Measurements from ENCODE around the gene TFB1M.
"Not testable (repeated sequence)": the region's sequence is repeated elsewhere in the genome, so short reads cannot be mapped to it uniquely, and the experiment has no call there.

TFB1M gene

DNA sequence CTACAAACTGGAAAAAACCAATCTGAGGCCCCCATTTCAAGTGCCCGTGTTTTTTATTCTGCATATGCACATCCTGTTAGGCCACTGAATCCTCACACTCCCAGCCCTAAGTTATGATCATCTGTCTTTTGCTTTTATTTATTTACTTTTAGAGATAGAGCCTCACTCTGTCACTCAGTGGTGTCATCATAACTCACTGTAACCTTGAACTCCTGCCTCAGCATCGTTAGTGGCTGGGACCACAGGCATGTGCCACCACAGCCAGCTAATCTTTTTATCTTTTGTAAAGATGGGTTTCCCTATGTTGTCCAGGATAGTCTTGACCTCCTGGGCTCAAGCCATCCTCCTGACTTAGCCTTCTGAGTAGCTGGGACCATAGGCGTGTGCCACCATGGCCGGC is 80.1 kb downstream of the TFB1M start:
- in situ Hi-C loops (cut with HindIII; ENCODE audit: low pct_unique_long_range_greater_than_20kb, low sequenced_read_pairs) = no loop called here
- DNase-seq (ENCODE audit: low read depth in 1 of 2, low spot score in 1 of 2) = no peak
- TF ChIP-seq JUND (IDR thresholded peaks at IDR 0.05; ENCODE audit: low read depth) = no peak

DNA sequence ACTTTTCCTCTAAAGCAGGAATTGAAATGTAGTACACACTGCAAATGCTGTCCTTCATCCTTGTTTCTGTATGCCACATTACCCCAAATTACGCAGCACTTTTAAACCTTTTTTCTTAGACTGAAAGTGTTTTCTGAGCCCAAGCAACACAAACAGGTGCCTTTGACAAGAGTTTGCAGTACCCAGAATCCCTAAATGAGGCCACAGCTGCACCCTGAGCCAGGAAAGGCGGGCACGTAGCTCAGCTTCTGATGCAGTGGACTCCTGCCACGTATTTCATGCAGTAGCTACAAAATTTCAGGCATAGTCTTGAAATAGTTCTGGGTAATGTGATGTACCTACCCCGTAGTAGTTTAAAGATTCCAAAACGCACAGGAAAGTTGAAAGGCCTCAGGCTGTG is 81.4 kb downstream of the TFB1M start:
- no peak for TF ChIP-seq JUND (IDR thresholded peaks at IDR 0.05; ENCODE audit: low read depth)
- in situ Hi-C loops (cut with HindIII; ENCODE audit: low pct_unique_long_range_greater_than_20kb, low sequenced_read_pairs) = no loop called here
- no peak for DNase-seq (ENCODE audit: low read depth in 1 of 2, low spot score in 1 of 2)

DNA sequence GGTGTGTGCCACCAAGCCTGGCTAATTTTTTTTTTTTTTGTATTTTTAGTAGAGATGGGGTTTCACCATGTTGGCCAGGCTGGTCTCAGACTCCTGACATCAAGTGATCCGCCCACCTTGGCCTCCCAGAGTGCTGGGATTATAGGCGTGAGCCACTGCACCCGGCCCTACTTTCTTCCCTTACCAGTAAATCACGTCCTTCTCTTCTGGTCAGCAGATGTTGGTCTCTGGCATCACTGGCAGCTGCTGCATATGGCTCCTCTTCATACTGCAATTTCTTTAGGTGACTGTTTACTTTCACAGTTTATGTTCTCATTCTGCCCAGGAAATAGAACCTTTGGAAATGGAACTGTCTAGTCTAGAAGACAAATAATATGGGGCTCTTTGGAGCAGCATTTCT is 83.3 kb downstream of the TFB1M start:
- DNase-seq (ENCODE audit: low read depth in 1 of 2, low spot score in 1 of 2); in situ Hi-C loops (cut with HindIII; ENCODE audit: low pct_unique_long_range_greater_than_20kb, low sequenced_read_pairs): not testable (repeated sequence)

DNA sequence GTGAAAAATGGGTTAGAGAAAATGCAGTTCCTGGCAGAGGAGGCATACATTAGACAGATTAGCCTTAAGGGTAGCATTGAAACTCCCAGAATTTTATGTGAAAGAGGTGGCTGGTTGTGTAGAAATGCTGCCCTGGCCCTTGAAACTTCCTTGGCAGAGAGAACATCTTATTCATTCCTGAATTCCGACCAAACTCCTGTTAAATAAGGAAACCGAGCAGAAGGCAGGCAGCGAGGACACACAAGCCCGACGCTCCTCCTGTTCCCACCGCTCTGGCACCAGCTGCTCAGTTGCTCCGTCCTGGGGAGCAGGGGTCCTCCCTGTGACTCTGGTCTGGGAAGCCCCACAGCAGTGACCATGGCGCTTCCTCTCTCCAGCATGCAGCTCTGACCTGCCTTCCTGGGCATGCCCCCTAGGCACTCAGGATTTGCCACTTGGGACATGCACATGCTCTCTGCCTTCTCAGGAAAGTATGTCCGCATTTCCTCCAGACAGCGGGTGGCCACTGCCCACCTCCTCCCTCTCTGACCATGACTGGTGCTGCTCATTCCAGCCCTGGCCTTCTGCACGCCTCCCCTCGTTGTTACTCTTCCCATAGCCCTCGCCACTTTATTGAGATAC is 85.6 kb downstream of the TFB1M start:
- no peak for DNase-seq (ENCODE audit: low read depth in 1 of 2, low spot score in 1 of 2)
- in situ Hi-C loops (cut with HindIII; ENCODE audit: low pct_unique_long_range_greater_than_20kb, low sequenced_read_pairs) = no loop called here
- no peak for TF ChIP-seq JUND (IDR thresholded peaks at IDR 0.05; ENCODE audit: low read depth)

DNA sequence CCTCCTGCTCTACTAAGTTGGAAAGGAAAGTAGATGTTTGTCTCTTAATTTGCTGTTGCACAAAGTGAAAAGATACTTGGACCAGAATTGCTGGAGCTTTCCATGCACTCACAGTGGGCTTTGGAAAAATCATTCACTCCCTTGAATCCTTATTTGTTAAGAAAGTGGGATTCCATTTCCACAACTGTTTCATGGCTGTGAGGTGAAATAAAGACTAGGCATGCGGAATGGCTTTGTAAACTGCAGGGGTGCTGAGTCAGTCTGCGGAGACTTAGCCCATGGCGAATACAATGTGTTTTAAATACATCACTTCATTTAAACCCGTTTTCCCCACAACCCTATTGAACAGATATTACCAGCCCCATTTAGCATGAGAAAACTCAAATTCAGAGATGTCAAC is 87.2 kb downstream of the TFB1M start:
- in situ Hi-C loops (cut with HindIII; ENCODE audit: low pct_unique_long_range_greater_than_20kb, low sequenced_read_pairs) = no loop called here
- no peak for TF ChIP-seq JUND (IDR thresholded peaks at IDR 0.05; ENCODE audit: low read depth)

DNA sequence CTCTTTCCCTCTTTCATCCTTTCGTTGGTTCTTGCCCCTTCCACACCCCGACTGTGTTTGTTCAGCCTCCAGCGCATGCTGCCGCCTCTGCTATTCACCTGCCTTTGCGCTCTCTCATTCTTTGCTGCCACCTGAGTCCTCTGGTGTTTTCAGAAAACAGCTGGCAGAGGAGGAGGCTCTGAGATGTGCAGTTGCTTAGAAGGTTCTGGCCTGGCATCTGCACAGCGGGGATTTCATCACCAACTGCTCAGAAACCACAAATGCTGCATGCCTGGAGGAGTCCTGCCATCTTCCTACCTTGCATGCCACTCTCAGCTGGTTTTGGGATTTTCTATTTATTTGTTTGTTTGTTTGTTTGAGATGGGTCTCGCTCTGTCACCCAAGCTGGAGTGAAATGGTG is 89.7 kb downstream of the TFB1M start:
- in situ Hi-C loops (cut with HindIII; ENCODE audit: low pct_unique_long_range_greater_than_20kb, low sequenced_read_pairs) = no loop called here
- no peak for TF ChIP-seq JUND (IDR thresholded peaks at IDR 0.05; ENCODE audit: low read depth)
- no peak for DNase-seq (ENCODE audit: low read depth in 1 of 2, low spot score in 1 of 2)

More for the DNA sequence above, 87.2 kb downstream of the TFB1M start:
- no peak for DNase-seq (ENCODE audit: low read depth in 1 of 2, low spot score in 1 of 2)

DNA sequence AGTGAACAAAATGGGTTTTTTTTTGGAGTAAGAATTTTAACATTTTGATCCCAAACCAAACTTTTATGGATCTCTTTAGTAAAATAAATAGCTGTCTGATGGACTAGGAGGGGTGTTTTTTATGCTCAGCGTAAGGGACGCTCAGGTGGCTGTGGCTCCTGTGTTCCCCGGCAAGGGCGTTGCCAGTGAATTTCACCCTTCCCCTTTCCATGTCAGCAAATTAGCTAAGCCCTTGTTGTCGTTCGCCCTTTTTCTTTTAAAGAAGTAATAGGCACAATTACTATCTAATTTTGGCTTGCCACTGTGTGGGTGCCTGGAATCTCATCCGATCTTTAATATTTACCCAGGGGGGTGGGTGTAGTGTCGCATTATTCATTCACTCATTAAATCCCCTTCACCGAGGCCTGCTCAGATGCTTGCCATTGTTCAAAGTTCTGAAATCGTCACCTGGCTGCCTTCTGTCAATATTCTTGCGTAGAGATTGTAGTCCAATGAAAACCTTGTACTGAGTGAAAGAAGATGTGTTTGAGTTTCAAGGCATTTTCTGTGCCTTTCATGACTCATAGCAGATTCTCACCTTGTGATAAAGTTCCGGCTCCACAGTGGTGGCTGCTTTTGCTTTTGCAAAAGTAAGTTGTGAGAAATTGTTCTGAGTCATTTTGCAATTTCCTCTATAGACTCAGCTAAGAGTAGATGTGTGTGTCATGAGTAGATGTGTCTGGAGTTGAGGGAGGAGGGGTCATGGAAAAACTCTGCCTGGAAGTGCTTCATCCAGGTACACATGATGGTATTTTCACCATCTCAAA is 90.4 kb downstream of the TFB1M start:
- no peak for DNase-seq (ENCODE audit: low read depth in 1 of 2, low spot score in 1 of 2)
- in situ Hi-C loops (cut with HindIII; ENCODE audit: low pct_unique_long_range_greater_than_20kb, low sequenced_read_pairs) = no loop called here
- no peak for TF ChIP-seq JUND (IDR thresholded peaks at IDR 0.05; ENCODE audit: low read depth)

DNA sequence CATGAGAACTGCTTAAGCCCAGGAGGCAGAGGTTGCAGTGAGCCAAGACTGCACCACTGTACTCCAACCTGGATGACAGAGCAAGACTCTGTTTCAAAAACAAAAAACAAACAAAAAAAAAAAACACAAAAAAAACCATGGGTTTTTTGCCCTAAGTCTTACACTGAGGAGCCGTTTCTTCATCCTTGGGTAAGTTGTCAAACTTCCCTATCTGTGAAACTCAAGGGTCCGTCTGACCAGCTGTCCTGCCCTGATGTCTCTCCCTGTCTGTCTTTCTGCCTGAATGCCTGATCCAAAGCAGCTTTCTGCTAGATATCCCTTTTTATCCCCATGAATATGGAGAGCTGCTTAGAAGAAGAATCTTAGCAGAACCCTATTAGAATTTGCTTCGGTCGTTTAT is 91.8 kb downstream of the TFB1M start:
- in situ Hi-C loops (cut with HindIII; ENCODE audit: low pct_unique_long_range_greater_than_20kb, low sequenced_read_pairs) = no loop called here

DNA sequence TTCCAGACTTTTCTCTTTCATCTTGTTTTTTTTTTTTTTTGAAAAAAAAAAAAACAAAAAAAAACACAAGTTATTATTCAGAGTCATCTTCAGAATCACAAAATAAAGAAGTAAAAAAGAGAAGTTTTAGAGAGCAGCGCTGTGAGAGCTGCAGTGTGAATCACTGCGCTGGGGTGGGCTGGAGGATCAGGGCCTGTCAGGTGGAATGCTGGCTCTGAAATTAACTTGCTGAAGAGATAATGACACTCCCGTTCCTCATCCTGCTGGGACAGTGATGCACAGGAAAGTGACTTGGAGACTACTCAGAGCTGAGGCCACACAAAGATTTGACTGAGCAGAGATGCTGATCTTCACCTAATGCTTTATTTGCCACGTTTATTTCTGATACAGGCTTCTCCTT is 93.2 kb downstream of the TFB1M start:
- no peak for TF ChIP-seq JUND (IDR thresholded peaks at IDR 0.05; ENCODE audit: low read depth)
- in situ Hi-C loops (cut with HindIII; ENCODE audit: low pct_unique_long_range_greater_than_20kb, low sequenced_read_pairs) = no loop called here
- DNase-seq (ENCODE audit: low read depth in 1 of 2, low spot score in 1 of 2) = no peak

More for the DNA sequence above, 91.8 kb downstream of the TFB1M start:
- DNase-seq (ENCODE audit: low read depth in 1 of 2, low spot score in 1 of 2) = no peak
- no peak for TF ChIP-seq JUND (IDR thresholded peaks at IDR 0.05; ENCODE audit: low read depth)

DNA sequence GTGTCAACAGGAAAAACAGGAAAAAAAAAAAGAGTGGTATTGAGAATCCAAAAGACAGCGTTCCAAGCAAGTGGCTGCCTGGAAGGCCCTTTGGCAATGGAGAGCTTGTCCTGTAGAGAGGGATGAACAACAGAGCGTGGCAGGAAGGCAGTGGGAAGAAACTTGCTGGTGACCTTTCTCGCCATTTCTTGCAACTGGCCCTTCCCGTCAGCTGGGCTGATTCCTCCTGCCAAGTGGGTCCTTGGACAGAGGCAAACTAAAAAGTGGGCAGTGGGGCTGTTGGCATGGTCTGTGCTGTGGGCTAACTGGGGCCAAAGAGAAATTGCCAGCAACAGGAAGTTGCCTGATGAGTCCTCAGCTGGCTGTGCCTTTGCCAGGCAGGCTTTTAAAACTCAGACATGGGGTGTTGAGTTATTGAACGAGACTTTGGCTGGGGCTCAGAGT is 94.4 kb downstream of the TFB1M start:
- in situ Hi-C loops (cut with HindIII; ENCODE audit: low pct_unique_long_range_greater_than_20kb, low sequenced_read_pairs) = no loop called here
- no peak for TF ChIP-seq JUND (IDR thresholded peaks at IDR 0.05; ENCODE audit: low read depth)
- no peak for DNase-seq (ENCODE audit: low read depth in 1 of 2, low spot score in 1 of 2)

DNA sequence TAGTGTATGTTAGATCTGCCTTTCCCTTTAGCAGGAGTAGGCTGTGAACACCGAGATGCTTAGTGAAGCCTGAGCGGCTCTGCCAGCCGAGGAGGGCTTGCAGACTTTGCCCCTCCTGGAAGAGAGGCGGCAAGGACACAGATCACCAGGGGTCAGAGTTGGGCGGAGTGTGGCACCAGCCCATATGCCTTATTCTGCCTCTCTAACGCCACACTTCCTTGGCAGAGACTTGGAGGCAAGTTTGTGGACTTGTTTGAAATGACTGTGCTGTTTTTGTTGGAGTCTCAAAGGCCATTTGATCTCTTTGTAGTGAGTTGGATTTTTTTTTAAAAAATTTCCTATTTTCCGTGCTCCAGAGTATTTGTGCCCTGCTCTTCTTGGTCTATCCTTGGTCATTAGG is 95.0 kb downstream of the TFB1M start:
- in situ Hi-C loops (cut with HindIII; ENCODE audit: low pct_unique_long_range_greater_than_20kb, low sequenced_read_pairs) = no loop called here
- DNase-seq (ENCODE audit: low read depth in 1 of 2, low spot score in 1 of 2) = no peak
- no peak for TF ChIP-seq JUND (IDR thresholded peaks at IDR 0.05; ENCODE audit: low read depth)

DNA sequence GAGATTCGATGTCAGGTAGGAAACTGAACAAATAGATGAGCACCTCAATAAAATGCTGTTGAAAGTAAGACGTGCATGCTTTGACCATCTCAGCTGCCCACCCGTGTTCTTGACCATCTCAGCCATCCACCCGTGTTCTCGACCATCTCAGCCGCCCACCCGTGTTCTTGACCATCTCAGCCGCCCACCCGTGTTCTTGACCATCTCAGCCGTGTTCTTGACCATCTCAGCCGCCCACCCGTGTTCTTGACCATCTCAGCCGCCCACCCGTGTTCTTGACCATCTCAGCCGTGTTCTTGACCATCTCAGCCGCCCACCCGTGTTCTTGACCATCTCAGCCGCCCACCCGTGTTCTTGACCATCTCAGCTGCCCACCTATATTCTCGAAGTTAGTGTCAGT is 95.6 kb downstream of the TFB1M start:
- in situ Hi-C loops (cut with HindIII; ENCODE audit: low pct_unique_long_range_greater_than_20kb, low sequenced_read_pairs); DNase-seq (ENCODE audit: low read depth in 1 of 2, low spot score in 1 of 2): not testable (repeated sequence)

DNA sequence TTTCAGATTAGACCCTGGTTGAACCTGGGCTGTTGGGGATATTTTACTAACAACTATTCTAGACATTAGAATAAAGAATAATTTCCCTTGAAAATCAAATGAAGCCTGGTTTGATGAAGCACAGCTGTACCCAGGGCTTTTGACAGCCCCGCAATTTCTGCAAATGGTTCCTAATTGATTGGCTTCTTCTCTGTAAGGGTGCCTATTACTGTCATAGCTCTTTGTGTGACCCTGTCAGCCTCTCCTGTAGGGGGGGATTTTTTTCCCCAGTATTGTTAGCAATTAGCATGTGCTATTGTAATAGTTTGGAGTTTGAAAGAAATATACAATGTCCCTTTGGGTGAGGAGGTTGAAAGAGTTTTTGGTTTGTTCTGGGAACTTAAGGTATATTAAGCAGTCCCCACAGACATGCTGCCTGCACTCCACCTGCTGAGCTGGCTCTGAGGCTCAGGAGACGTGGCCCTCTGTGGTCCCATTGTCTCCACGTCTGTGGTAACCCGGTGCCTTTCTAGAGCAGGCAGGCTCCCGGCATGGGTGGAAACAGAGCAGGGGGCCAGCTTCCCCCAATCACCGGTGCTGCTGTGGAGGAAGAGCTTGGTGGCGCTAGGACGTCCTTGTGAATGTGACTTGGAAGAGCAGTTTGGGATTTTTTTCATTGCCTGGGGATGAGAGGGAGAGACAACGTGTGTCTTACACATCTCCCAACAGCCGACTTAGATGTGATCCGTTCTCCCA is 97.8 kb downstream of the TFB1M start:
- no peak for DNase-seq (ENCODE audit: low read depth in 1 of 2, low spot score in 1 of 2)
- in situ Hi-C loops (cut with HindIII; ENCODE audit: low pct_unique_long_range_greater_than_20kb, low sequenced_read_pairs) = no loop called here
- TF ChIP-seq JUND (IDR thresholded peaks at IDR 0.05; ENCODE audit: low read depth) = no peak

Measured in T47D (cell line).